Stimulated activated CD8-positive, alpha-beta memory T cell treated with anti-CD3 and anti-CD28 coated beads, Interleukin-4, amount 100 ng/mL, for 1 hour (primary cell): ENCODE data around the gene A3GALT2.

ENCODE experiments used
- DNase-seq, 2 donors: peaks; one replicate each; pipeline ENCODE4 v3.0.0-alpha.2; 2020; ENCODE audit warnings: low read depth in 2 of 2, low spot score in 1 of 2

The A3GALT2 gene

DNA sequence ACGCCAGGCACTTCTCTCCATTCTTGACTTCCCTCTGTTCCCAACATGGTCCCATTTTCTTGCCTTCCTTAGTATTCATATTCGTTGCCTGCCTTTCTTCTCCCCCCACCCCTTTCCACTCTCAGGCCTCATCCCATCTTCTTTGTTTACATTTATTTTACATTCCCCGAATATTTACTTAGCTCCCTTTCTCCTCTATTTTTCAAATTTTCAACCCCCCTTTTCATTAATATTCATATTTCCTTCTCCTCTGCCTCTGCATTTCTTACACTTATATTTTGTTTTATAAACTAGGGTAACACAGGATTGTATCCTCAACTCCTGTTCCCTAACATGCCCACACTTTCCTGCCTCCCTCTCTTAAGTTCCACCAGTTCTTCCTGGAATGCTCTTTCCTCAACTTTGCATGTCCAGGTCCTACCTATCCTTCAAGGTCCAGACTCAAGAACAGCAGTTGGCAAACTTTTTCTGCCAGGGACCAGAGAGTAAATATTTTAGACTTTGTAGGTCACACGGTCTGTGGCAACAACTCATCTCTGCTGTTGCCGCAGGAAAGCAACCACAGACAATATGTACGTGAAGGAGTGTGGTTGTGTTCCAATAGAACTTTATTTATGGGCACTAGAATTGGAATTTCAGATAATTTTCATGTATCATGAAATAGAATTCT lies 29.8 kb upstream of the A3GALT2 start:
- no peak for DNase-seq

DNA sequence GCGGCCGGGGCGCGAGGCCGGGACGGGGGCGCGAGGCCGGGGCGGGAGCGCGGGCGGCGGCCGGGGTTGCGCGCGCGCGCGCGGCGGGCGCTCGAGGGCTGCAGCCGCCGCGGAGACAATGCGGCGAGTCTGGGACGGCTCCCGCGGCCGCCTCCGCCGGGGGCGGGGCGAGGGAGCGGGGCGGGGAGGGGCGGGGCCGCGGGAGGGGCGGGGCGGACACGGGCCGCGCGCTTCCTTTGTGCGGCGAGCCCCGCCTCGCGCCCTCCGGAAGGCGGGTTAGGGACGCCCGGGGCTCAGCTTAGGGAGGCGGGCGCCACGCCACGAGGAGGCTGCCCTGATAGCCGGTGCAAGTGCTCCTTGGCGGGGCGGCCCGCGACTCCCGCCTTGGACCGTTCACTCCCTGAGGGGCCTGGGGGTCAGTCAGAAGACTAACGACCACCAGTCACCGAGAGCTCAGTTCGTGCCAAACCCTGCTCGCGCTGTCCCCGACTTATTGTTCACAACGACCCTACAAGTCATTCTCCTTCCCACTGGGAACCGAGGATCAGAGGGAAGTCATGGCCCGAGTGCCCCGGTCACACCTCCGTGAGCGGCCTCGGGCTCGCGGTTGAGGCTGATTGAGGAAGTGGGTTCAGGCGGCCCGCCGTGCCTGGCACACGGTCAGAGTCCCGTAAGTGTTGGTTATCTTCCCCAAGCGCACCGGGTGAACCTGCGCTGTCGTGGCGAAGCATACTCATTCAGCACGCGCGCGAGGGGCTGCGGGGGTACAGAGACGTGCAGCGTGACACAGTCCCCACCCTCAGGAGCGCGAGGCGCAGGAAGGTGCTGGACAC lies 29.1 kb upstream of the A3GALT2 start:
- peak; percentile 52 to 55 for DNase-seq

- peak; percentile 5 to 13 for DNase-seq
Measured at GRCh38 chr1:33349081-33349759, 28.3 kb upstream of the A3GALT2 start.

DNA sequence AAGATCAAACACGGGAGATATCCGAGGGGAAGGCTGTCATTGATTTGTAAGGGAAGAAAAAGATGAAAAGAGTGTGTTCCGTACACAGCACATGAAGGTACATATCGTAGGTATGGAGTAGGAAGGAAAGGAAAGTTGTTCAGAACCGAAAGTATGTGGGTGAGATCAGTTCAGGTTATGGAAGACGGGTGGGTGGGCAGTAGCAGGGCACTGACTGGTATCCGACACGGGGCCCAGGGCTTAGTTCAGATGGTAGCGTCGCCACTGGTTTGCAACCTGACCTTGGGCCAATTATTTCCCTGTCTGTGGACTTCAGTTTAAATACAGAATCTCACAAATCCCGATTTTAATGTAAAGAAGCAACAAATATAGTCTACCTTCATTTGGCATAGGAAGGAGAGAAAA lies 27.8 kb upstream of the A3GALT2 start:
- DNase-seq: no peak

DNA sequence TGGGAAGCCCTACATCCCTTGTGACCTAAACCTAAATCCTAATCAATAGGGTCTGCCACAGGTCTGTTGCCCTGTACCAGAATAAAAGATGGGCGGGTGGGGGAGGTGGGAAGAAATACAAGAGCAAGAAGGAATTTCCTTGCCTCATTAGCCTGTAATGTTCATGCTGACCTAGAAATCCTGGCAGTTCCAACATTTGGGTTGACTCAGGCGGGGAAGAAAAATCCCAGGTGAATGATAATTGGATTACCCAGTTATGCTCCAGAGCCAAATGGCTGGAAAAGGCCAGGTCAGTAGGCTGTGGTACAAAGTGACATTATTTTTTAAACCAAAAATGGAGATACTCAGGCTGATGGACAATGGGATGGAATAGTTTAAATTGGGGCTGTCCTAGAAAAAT lies 27.3 kb upstream of the A3GALT2 start:
- DNase-seq: no peak

DNA sequence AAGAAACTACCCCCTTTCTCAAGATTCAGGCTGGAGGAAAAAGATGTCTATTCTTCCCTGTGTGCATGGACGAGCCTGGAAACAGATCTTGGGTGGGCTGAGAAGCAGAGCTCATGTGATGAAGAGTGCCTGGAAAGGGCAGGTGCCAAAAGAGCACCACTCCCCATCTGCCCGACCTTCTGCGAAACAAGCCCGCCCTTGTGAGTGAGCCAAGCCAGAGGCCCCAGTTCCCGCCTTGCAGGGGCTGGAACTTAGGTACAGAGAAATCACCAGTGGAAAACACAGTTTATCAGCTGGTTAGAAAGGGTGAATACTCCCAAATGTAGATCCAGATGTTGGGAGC lies 26.7 kb upstream of the A3GALT2 start:
- DNase-seq: no peak

DNA sequence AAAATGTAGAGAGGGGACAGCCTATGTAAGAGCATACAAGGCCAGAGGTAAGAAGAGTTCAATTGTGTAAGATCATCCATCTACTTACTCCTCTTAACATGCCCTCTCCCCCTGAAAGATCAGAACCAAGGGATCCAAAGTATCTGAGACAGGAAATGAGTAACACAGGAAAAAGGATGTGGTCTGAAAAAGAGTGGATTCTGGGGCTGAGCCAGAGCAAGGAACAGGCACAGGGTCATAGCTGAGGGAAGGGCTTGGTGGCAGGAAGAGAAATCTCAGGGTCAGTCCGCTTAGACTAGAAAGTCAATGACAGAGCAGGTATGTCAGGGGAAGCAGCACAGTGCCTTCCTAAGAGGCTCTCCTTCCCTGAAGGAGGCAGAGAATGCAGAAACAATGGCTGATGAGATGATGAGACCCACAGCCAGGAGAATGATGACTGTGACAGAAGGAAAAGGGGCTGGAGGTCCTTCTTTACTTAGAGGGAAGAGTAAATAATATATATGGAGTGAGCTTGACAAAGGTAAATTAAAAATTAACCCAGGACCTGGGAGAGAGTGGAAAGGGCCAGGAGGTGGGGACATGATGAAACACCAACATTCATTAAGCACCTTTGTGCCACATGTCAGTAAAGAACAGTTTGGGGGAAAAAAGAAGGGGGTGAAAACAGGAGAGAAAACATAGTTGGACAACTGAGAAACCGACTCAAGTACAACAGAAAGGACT lies 26.2 kb upstream of the A3GALT2 start:
- no peak for DNase-seq

DNA sequence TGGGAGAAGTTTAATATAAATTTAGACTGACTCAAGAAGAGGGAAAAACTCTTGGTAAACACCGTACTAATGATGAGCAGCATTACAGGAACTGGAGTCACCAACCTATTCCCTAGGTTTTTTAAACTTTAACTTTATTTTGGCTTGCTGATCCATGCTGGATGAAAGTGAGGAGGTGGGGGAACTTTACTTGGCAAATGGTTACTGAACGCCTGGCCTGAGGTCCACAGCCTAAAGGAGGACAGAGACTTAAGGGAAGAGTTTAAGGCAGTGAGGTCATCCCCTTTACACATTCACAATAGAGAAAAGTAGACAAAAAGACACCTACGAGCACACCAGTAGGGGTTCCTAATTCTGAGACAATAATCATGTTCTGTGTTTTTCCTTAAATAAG lies 25.6 kb upstream of the A3GALT2 start:
- no peak for DNase-seq

GRCh38 chr1:33344896-33345560 lies 24.1 kb upstream of the A3GALT2 start:
- no peak for DNase-seq

GRCh38 chr1:33343539-33343938 lies 22.6 kb upstream of the A3GALT2 start:
- DNase-seq: no peak

DNA sequence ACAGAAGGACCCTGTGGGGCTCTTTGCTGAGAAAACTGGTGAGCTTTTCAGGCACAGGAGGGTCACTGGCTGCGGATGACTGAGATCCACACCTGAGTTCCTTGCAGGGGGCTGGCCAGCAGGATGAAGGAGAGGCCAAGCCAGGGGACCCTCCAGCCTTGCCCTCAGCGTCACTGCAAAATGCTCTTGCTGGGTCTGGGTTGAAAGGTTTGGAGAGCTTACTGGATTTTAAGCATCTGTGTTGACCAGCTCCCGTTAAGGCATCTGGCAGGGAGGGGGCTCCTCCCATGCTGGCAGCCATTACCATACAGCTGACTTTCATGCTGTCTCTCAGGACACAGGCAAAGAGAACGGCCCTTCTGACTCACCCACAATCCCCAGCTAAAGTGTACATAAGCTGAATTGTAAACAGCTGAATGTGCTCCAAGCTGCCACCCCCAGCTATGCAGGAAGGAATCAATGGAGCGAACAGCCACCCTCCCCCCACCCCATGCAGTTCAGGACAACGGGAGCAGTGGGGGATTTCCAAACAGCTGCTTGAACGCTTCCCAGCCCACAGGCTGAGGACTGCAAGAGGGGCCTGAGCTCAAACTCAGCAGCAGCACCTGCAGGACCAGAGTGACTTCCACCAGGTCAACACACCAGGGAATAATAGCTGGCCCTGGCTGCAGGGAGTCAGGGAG lies 21.3 kb upstream of the A3GALT2 start:
- DNase-seq: no peak

GRCh38 chr1:33341190-33341589 lies 20.3 kb upstream of the A3GALT2 start:
- no peak for DNase-seq

GRCh38 chr1:33339413-33339812 lies 18.5 kb upstream of the A3GALT2 start:
- no peak for DNase-seq

- no peak for DNase-seq
Measured at GRCh38 chr1:33338440-33339211, 17.7 kb upstream of the A3GALT2 start.

GRCh38 chr1:33338048-33338439 lies 17.1 kb upstream of the A3GALT2 start:
- DNase-seq: no peak

- no peak for DNase-seq
Measured at GRCh38 chr1:33337441-33337840, 16.5 kb upstream of the A3GALT2 start.

DNA sequence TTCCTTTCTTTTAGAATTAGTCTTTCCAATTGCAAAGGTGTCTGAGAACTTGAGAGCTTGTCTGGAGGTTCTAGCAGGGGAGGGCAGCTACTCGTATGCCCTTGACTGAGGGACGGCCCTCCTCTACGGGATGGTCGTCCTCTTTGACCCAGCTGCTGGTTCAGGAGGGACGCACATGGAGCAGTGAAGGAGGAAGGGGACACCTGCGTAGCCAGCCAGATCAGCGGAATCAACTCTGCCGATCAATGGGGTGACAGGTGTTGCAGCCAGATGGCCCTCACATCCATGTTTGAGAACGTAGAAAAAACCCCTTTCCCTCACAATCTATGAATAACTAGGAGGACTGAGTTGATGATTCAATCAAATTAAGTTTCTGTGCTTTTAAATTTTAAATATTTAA lies 15.7 kb upstream of the A3GALT2 start:
- DNase-seq: no peak

- DNase-seq: no peak
Measured at GRCh38 chr1:33335020-33335419, 14.1 kb upstream of the A3GALT2 start.

DNA sequence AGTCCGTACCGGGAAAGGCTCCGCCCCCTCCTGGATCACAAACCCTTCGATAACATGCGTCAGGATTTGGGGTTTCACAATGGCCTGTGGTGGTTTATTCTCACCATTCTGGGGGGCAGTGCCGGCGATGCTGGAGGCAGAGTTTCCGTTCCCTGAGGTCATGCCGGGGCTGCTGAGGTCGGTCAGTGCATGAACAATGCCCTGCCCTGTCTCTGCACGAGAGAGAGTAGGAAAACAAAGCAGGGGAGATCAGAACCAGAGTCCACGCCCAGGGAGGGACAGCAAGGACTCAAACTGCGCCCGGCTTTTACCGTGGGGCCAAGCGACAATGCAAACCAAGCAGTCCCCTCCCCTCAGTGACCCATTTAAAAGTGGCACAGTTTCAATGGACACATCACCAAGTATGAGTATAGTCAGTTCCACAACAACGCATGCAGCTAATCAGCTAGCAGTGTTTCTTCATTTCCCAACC lies 13.2 kb upstream of the A3GALT2 start:
- no peak for DNase-seq

GRCh38 chr1:33332881-33333280 lies 12.0 kb upstream of the A3GALT2 start:
- no peak for DNase-seq
